Ovary (tissue), 9 donors: Measurements from ENCODE around the gene INO80C. TPM values are rescaled to one million over a fixed set of nuclear protein-coding genes. Genes with fewer than 3 reads are reported as not detected.

ENCODE experiments used
- DNase-seq, 5 donors: peaks; one replicate each; pipeline ENCODE4 v3.0.0-alpha.2; 2019 to 2020
- H3K27ac ChIP-seq, 2 donors: fragments of 200-600 bp; one replicate each; pipeline versions ENCODE4 v1.5.1 to v1.8.0; 2019 to 2022
- H3K27me3 ChIP-seq: fragments of 200-600 bp; one replicate; pipeline ENCODE4 v1.8.0; 2022
- H3K36me3 ChIP-seq: fragments of 200-600 bp; sonication (generic); one replicate; pipeline ENCODE4 v1.5.1; 2019
- H3K4me1 ChIP-seq: one replicate; pipeline ENCODE4 v1.8.1; 2013; ENCODE audit warnings: mild to moderate bottlenecking, moderate library complexity; ENCODE audit not compliant: insufficient read depth
- H3K4me3 ChIP-seq: fragments of 200-600 bp; sonication (generic); one replicate; pipeline ENCODE4 v1.5.1; 2017
- H3K9me3 ChIP-seq, 2 donors: fragments of 200-600 bp in 1 of 2; sonication (generic) in 1 of 2; one replicate each; pipeline versions ENCODE4 v1.5.1 to v1.8.1; 2013 to 2019; ENCODE audit warnings: mild to moderate bottlenecking in 1 of 2, moderate library complexity in 1 of 2
- EP300 ChIP-seq: sonication (generic); formaldehyde crosslinking; IDR thresholded peaks from one replicate; pipeline ENCODE4 v1.6.1; 2017; ENCODE audit warnings: antibody characterized with exemption
- POLR2A ChIP-seq: fragments of 450-650 bp; IDR thresholded peaks from one replicate; pipeline ENCODE4 v1.6.1; 2017; ENCODE audit warnings: antibody characterized with exemption, mild to moderate bottlenecking, moderate library complexity
- WGBS, 3 donors: extraction: QIAGEN DNeasy Blood & Tissue Kit in 1 of 3; methylation state at CpG; one replicate each; pipeline versions ENCODE4 v1.1.5 to v1.1.7; 2013 to 2017; 5-methylcytosine and 5-hydroxymethylcytosine counted together
- intact Hi-C, 4 donors: fragments of 100-400 bp; cut with DNase I; formaldehyde crosslinking; loops; one replicate each; pipeline versions ENCODE4 v1.11.0 to v1.15.1; 2022 to 2023
- polyA plus RNA-seq, 2 donors: library from polyadenylated mRNA; stranded (reverse); fragments of 200-250 nt in 1 of 2; fragments of 350-450 nt in 1 of 2; fragmentation: Illumina TruSeq in 1 of 2; extraction: RNeasy Lipid Tissue Mini Kit (QIAGEN cat#74804) in 1 of 2; gene quantifications; one replicate each; pipeline ENCODE4 v1.2.3, GENCODE V29; 2013 to 2014
- total RNA-seq, 7 donors: library from RNA; depleted of rRNA in 2 of 7; stranded (reverse); fragments of >200 nt in 2 of 7; fragmentation: NEBNext Ultra II Directional in 3 of 7; extraction: Animal tissue kit (Norgen Biotek cat#: 25700) in 3 of 7; gene quantifications; one replicate each; pipeline versions ENCODE4 v1.1.0 to v1.2.4, GENCODE V29; 2016 to 2023
- TF ChIP-seq, protein P1 (sequence below), 3 donors: fragments of 450-650 bp in 2 of 3; fragments of 200-600 bp in 1 of 3; IDR thresholded peaks; one replicate each; pipeline versions ENCODE4 v1.5.1 to v1.8.0; 2016 to 2022; ENCODE audit warnings: antibody characterized with exemption in 3 of 3, mild to moderate bottlenecking in 1 of 3
- donor health status: DM: no; HTN: no; CAD: no; lungs with moderate emphysema.
- donor health status: DM: no; HTN: no; CAD: no.
- donor health status: Bipolar disorder and iron deficiency.
- donor health status: DM: yes; HTN: yes; CAD: no.
- donor health status: DM: no; HTN: no; CAD: no.
- donor health status: DM: yes; HTN: yes; CAD: no.

The INO80C gene
- total and polyA plus RNA-seq, 9 donors, result 1.8 to 13.9 (median 8.8) TPM

DNA sequence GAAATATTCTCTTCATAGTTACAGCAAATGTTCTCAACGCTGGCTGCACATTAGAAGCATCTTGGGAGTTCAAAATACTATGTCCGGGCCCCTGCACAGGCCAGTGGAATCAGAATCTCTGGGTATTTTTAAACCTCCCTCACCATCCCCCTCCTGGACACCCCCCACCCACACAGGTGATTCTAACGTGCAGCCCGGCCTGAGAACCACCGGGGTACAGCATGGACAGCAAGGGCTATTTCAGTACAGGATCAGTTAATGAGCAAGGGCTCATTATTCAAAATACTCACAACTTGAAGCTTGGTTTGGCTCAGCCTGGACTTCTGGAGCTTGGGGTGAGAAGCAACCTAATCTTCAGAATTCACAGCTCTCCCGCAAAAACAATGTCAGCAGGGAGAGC, 31.4 kb downstream of the INO80C start:
- DNase-seq, result no peak
- intact Hi-C loops, result no loop called here
- H3K27me3 ChIP-seq, result no peaks in the 10 kb centered on the region
- TF ChIP-seq POLR2A (no peak), EP300 (no peak)
- TF ChIP-seq, protein P1, sequence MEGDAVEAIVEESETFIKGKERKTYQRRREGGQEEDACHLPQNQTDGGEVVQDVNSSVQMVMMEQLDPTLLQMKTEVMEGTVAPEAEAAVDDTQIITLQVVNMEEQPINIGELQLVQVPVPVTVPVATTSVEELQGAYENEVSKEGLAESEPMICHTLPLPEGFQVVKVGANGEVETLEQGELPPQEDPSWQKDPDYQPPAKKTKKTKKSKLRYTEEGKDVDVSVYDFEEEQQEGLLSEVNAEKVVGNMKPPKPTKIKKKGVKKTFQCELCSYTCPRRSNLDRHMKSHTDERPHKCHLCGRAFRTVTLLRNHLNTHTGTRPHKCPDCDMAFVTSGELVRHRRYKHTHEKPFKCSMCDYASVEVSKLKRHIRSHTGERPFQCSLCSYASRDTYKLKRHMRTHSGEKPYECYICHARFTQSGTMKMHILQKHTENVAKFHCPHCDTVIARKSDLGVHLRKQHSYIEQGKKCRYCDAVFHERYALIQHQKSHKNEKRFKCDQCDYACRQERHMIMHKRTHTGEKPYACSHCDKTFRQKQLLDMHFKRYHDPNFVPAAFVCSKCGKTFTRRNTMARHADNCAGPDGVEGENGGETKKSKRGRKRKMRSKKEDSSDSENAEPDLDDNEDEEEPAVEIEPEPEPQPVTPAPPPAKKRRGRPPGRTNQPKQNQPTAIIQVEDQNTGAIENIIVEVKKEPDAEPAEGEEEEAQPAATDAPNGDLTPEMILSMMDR (IDR thresholded peaks at IDR 0.05), result no peak
- H3K36me3 ChIP-seq, result no peaks in the 10 kb centered on the region
- no peaks in the 10 kb centered on the region for H3K9me3 ChIP-seq
- no peak overlapping the region for H3K4me3 ChIP-seq
- 82 to 87% (median 87%) methylated on average over 6 of the region's 6 CpGs for WGBS, 3 donors
- no peak overlapping the region for H3K27ac ChIP-seq
- no peaks in the 10 kb centered on the region for H3K4me1 ChIP-seq

DNA sequence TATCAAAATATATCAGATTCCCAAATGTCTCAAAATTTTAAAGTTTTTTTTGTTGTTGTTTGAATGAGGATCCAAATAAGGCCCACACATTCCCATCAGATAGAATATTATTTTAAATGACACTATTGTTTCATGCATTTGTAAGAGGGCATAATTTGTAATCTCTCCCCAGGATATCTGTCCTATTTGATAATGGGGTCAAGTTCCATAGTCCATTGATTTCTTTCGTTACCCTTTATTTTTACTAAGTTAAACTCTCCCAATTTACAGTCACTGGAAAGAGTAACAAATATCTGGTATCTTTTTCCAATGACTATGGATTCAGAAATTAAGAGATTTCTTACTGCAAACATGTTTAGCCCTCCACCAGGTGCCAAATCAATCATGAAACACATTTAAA, 32.4 kb downstream of the INO80C start:
- Histone ChIP-seq H3K9me3 (no peaks in the 10 kb centered on the region), H3K4me1 (no peaks in the 10 kb centered on the region), H3K4me3 (no peak overlapping the region), H3K36me3 (no peaks in the 10 kb centered on the region), H3K27me3 (no peaks in the 10 kb centered on the region), H3K27ac (no peak overlapping the region)
- TF ChIP-seq EP300, result no peak
- TF ChIP-seq, protein P1 (IDR thresholded peaks at IDR 0.05), result no peak
- DNase-seq, result no peak
- intact Hi-C loops, result no loop called here
- 94 to 97% (median 95%) methylated on average over 1 of the region's 1 CpG for WGBS, 3 donors

DNA sequence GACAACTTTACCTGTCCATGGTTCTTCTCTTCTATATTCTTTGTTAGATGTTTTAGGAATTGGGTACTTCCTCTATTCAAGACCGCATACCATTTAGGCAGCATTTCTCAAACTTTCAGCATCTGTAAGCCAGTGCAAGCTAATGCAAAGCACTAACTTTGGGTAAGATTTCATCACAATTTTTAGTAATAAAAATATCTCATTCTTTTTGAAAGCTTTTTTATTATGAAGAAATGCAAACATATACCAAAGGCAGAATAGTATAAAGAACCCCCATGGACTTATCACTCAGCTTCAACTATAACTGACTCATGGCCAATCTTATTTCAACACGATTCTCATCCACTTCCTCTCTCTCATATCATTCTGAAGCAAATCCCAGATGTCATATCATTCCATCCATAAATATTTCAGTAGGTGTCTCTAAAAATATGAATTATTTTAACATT, 32.9 kb downstream of the INO80C start:
- intact Hi-C loops, result no loop called here
- no peaks in the 10 kb centered on the region for H3K4me1 ChIP-seq
- 80 to 86% (median 85%) methylated on average over 2 of the region's 2 CpGs for WGBS, 3 donors

DNA sequence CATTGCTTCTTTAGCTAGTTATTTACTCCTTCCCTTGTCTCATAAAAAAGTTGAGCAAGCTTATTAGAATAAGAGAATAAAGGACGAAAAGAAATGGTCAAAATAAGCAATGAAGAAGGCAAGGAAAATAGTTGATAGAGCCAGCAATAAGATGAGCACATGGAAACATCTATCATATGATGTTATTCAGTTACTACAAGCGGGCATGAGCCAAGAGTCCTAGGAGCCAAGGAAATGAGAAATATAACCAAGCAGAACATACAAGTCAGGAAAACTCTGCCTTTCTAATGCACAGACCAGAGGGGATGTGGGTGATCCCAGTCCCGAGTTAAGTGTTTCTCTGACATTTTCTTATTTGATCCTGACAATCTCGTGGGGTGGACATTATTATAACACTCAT, 33.9 kb downstream of the INO80C start:
- WGBS, 3 donors, result 73 to 89% (median 86%) methylated on average over 4 of the region's 4 CpGs
- Histone ChIP-seq H3K4me1 (no peaks in the 10 kb centered on the region), H3K36me3 (no peaks in the 10 kb centered on the region), H3K27ac (no peak overlapping the region), H3K9me3 (no peaks in the 10 kb centered on the region), H3K4me3 (no peak overlapping the region), H3K27me3 (no peaks in the 10 kb centered on the region)
- intact Hi-C loops, result no loop called here
- DNase-seq, result no peak
- TF ChIP-seq, protein P1 (IDR thresholded peaks at IDR 0.05), result no peak
- TF ChIP-seq POLR2A (no peak), EP300 (no peak)

More for the DNA sequence above, 32.9 kb downstream of the INO80C start:
- Histone ChIP-seq H3K27me3 (no peaks in the 10 kb centered on the region), H3K9me3 (no peaks in the 10 kb centered on the region), H3K4me3 (no peak overlapping the region), H3K36me3 (no peaks in the 10 kb centered on the region), H3K27ac (no peak overlapping the region)
- no peak for DNase-seq
- TF ChIP-seq, protein P1 (IDR thresholded peaks at IDR 0.05), result no peak
- TF ChIP-seq POLR2A (no peak), EP300 (no peak)

DNA sequence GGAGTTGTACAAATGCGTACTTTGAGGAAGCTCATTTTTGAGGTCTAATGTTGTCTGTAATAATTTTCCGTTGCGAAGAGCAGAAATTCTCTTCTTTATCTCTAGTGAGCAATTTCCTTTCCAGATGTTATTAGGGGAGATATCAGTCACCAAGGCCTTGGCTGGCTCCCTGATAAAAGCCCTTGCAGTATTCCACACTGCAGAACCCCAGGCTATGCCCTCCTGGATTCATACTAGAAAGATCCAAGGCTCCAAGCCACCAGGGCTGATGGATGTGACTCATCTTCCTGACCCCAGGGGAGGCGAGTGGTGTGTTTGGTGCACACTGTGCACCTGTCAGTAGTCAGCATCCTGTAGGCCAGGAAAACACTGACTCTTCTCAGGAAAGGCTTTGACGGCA, 34.7 kb downstream of the INO80C start:
- no peak overlapping the region for H3K4me3 ChIP-seq
- H3K27me3 ChIP-seq, result no peaks in the 10 kb centered on the region
- peak in 1 of 5 donors; percentile 28 for DNase-seq
- no peaks in the 10 kb centered on the region for H3K9me3 ChIP-seq
- no peak overlapping the region for H3K27ac ChIP-seq
- TF ChIP-seq POLR2A, result no peak
- TF ChIP-seq, protein P1 (IDR thresholded peaks at IDR 0.05), result no peak
- no peak for TF ChIP-seq EP300
- intact Hi-C loops, result no loop called here
- no peaks in the 10 kb centered on the region for H3K36me3 ChIP-seq
- WGBS, 3 donors, result 32 to 44% (median 38%) methylated on average over 5 of the region's 5 CpGs
- no peaks in the 10 kb centered on the region for H3K4me1 ChIP-seq
